DOHH2 (cell line): ENCODE data around the gene CASP2.

Experiments
- H3F3A ChIP-seq: fragments of 200-600 bp; sonication (generic), shearing (Covaris generic); 2 replicates; pipeline ENCODE4 v1.6.0; 2016; ENCODE audit warnings: antibody characterized with exemption, mild to moderate bottlenecking; ENCODE audit not compliant: control insufficient read depth, insufficient read depth
- H3K27ac ChIP-seq: fragments of 200-600 bp; sonication (generic); 2 replicates; pipeline ENCODE4 v1.5.1; 2014; ENCODE audit warnings: low read depth, mild to moderate bottlenecking, low read length, moderate library complexity
- H3K27me3 ChIP-seq: fragments of 200-600 bp; sonication (generic); 2 replicates; pipeline ENCODE4 v1.6.1; 2014; ENCODE audit warnings: mild to moderate bottlenecking, low read length, mixed read lengths; ENCODE audit not compliant: control insufficient read depth
- H3K36me3 ChIP-seq: fragments of 200-600 bp; sonication (generic); 2 replicates; pipeline ENCODE4 v1.6.1; 2014; ENCODE audit warnings: mild to moderate bottlenecking, low read length, moderate library complexity, mixed read lengths; ENCODE audit not compliant: control insufficient read depth
- H3K4me1 ChIP-seq: fragments of 200-600 bp; sonication (generic); 2 replicates; pipeline ENCODE4 v1.6.1; 2014; ENCODE audit warnings: mild to moderate bottlenecking, low read length, mixed read lengths; ENCODE audit not compliant: control insufficient read depth
- H3K4me2 ChIP-seq: fragments of 200-600 bp; sonication (generic); 2 replicates; pipeline ENCODE4 v1.6.0; 2014; ENCODE audit warnings: mild to moderate bottlenecking, low read length, moderate library complexity
- H3K4me3 ChIP-seq: fragments of 200-600 bp; sonication (generic); 2 replicates; pipeline ENCODE4 v1.5.1; 2014; ENCODE audit warnings: mild to moderate bottlenecking, low read length, mixed read lengths
- H3K79me2 ChIP-seq: fragments of 200-600 bp; sonication (generic); 2 replicates; pipeline ENCODE4 v1.6.1; 2014; ENCODE audit warnings: mild to moderate bottlenecking, low read length, mixed read lengths; ENCODE audit not compliant: control insufficient read depth
- H3K9me2 ChIP-seq: fragments of 200-600 bp; sonication (generic); replicated peaks from 2 replicates; pipeline ENCODE4 v1.6.1; 2014; ENCODE audit warnings: mild to moderate bottlenecking, low read length, mixed read lengths; ENCODE audit not compliant: control insufficient read depth
- H3K9me3 ChIP-seq: fragments of 200-600 bp; sonication (generic); 2 replicates; pipeline ENCODE4 v1.6.1; 2014; ENCODE audit warnings: antibody characterized with exemption, low read length, mixed read lengths; ENCODE audit not compliant: control insufficient read depth, insufficient read depth
- H4K20me1 ChIP-seq: fragments of 200-600 bp; sonication (generic); 2 replicates; pipeline ENCODE4 v1.6.0; 2014; ENCODE audit warnings: low read depth, mild to moderate bottlenecking, antibody characterized with exemption, low read length, moderate library complexity; ENCODE audit not compliant: control insufficient read depth, insufficient read depth
- EZH2phosphoT487 ChIP-seq: fragments of 200-600 bp; sonication (generic); IDR thresholded peaks from 2 replicates; pipeline ENCODE4 v1.6.1; 2017; ENCODE audit warnings: borderline replicate concordance, mild to moderate bottlenecking, antibody characterized with exemption, low read length, moderate library complexity, mixed read lengths
- TF ChIP-seq, protein P1 (sequence below): fragments of 200-600 bp; sonication (generic); IDR thresholded peaks from one replicate; pipeline ENCODE4 v1.5.1; 2014; ENCODE audit warnings: antibody characterized with exemption, mild to moderate bottlenecking, low read depth, low read length; ENCODE audit not compliant: poor library complexity, severe bottlenecking

CASP2 gene

DNA sequence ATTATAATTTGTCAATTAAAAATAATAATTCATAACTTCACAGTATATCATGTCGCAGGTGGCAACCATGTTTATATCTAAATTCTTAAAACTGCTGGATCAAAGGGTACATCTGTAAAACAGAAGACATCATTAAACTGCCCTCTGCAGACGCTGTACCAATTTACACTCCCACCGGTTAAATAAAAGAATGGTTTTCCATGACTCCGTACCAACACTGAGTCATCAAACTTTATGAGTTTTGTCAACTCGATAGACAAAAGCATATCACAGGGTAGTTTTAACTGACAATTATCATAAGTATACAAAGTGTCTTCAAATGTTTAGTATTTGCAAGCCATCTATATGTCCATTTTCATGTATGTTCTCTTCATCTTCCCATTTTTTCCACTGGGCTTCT is 30.6 kb upstream of the CASP2 start:
- no peaks in the 10 kb centered on the region for H3K79me2 ChIP-seq
- H3K9me2 ChIP-seq = no peaks in the 10 kb centered on the region
- peaks cover 51% of the 10 kb centered on the region for H3K4me1 ChIP-seq
- no peaks in the 10 kb centered on the region for H3K27me3 ChIP-seq
- TF ChIP-seq EZH2phosphoT487 = no peak
- TF ChIP-seq, protein P1, sequence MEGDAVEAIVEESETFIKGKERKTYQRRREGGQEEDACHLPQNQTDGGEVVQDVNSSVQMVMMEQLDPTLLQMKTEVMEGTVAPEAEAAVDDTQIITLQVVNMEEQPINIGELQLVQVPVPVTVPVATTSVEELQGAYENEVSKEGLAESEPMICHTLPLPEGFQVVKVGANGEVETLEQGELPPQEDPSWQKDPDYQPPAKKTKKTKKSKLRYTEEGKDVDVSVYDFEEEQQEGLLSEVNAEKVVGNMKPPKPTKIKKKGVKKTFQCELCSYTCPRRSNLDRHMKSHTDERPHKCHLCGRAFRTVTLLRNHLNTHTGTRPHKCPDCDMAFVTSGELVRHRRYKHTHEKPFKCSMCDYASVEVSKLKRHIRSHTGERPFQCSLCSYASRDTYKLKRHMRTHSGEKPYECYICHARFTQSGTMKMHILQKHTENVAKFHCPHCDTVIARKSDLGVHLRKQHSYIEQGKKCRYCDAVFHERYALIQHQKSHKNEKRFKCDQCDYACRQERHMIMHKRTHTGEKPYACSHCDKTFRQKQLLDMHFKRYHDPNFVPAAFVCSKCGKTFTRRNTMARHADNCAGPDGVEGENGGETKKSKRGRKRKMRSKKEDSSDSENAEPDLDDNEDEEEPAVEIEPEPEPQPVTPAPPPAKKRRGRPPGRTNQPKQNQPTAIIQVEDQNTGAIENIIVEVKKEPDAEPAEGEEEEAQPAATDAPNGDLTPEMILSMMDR = no peak
- no peaks in the 10 kb centered on the region for H4K20me1 ChIP-seq
- peaks cover 12% of the 10 kb centered on the region for H3F3A ChIP-seq
- no peak overlapping the region for H3K4me3 ChIP-seq
- no peak overlapping the region; the same call in 1 of the 2 replicates for H3K4me2 ChIP-seq
- H3K27ac ChIP-seq = no peak overlapping the region
- no peaks in the 10 kb centered on the region for H3K36me3 ChIP-seq
- H3K9me3 ChIP-seq = 0 out of 2 replicates have a peak, but pooled peaks cover 3% of the 10 kb centered on the region

DNA sequence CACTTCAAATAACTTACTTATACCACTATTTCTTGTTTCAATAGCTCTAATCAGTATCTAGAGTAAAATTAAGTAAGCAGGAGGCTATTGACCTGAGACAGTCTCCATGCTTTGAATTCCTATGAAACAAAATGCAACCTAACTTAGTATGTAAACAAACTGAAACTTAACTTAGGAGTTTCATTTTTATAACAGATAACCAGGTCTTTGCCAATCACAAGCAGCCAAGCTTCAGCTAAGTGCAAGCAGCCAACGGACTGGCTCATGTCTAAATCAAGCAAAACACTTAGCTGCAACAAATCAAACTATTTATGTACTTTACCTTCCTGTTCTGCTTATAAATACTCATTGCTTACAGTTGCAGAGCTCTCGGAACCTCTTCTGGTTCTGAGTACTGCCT is 29.3 kb upstream of the CASP2 start:
- no peaks in the 10 kb centered on the region for H3K9me2 ChIP-seq
- no peaks in the 10 kb centered on the region; the same call in 1 of the 2 replicates for H3K27me3 ChIP-seq
- peak overlapping the region; percentile 55 for H3K4me2 ChIP-seq
- H3F3A ChIP-seq = peaks cover 12% of the 10 kb centered on the region
- no peaks in the 10 kb centered on the region for H3K9me3 ChIP-seq
- 0 out of 2 replicates have a peak overlapping the region, but pooled peaks have one; percentile 15 for H3K27ac ChIP-seq
- peaks cover 5% of the 10 kb centered on the region for H3K79me2 ChIP-seq
- H3K4me1 ChIP-seq = peaks cover 55% of the 10 kb centered on the region
- H4K20me1 ChIP-seq = no peaks in the 10 kb centered on the region
- TF ChIP-seq EZH2phosphoT487 = no peak
- TF ChIP-seq, protein P1 = no peak
- H3K4me3 ChIP-seq = peak overlapping the region; percentile 33
- H3K36me3 ChIP-seq = peaks cover 5% of the 10 kb centered on the region; the same call in 1 of the 2 replicates

DNA sequence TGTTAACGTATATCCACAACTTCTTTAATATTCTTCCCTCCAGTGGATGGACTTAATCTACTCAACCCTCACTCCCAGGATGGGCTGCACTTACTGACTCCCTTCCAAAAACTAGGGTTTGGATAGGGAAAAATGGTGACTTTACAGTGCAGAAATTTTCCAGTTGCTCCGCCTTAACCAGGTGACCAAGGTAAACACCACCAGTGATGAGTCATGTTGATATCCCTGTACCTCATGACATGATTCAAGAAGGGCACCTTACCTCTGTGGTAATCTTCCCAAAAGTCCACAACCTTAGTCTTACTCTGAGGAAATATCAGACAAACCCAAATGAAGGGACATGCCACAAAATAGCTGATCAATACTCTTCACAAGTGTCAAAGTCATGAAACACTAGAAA is 28.4 kb upstream of the CASP2 start:
- H3K27ac ChIP-seq = no peak overlapping the region
- no peaks in the 10 kb centered on the region for H4K20me1 ChIP-seq
- H3K4me2 ChIP-seq = peak overlapping the region; percentile 55
- TF ChIP-seq EZH2phosphoT487 = no peak
- TF ChIP-seq, protein P1 = no peak
- no peaks in the 10 kb centered on the region for H3K9me2 ChIP-seq
- no peaks in the 10 kb centered on the region; the same call in 1 of the 2 replicates for H3K27me3 ChIP-seq
- H3F3A ChIP-seq = peaks cover 12% of the 10 kb centered on the region
- H3K4me3 ChIP-seq = no peak overlapping the region
- H3K36me3 ChIP-seq = peaks cover 10% of the 10 kb centered on the region
- H3K4me1 ChIP-seq = peaks cover 64% of the 10 kb centered on the region
- no peaks in the 10 kb centered on the region for H3K9me3 ChIP-seq
- peaks cover 15% of the 10 kb centered on the region for H3K79me2 ChIP-seq

DNA sequence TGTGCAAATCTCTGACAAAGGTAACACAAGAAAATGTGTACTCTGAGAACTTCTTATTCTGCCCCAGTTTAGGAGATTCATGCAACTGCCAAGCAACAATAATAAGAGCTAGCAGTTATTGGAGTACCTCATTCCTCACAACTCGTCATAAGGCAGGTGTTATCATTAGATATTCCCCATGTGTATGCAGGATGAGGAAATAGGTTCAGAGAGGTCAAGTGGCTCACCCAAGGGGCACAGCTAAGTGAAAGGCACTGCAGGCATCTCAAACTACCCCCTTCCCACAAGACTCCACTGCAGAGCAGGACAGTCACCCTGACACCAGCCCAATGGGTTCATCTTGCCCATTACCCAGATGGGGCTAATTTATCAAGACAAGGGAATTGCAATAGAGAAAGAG is 26.2 kb upstream of the CASP2 start:
- no peaks in the 10 kb centered on the region for H3K9me2 ChIP-seq
- no peaks in the 10 kb centered on the region for H4K20me1 ChIP-seq
- no peak overlapping the region for H3K4me2 ChIP-seq
- peaks cover 28% of the 10 kb centered on the region for H3K36me3 ChIP-seq
- no peak overlapping the region for H3K4me3 ChIP-seq
- no peak overlapping the region for H3K27ac ChIP-seq
- H3K9me3 ChIP-seq = no peaks in the 10 kb centered on the region
- TF ChIP-seq EZH2phosphoT487 = no peak
- no peaks in the 10 kb centered on the region; the same call in 1 of the 2 replicates for H3K27me3 ChIP-seq
- peaks cover 55% of the 10 kb centered on the region for H3K4me1 ChIP-seq
- 0 out of 2 replicates have a peak, but pooled peaks cover 5% of the 10 kb centered on the region for H3F3A ChIP-seq
- peaks cover 20% of the 10 kb centered on the region for H3K79me2 ChIP-seq
